A549 (cell line): Measurements from ENCODE around the gene TCL1A. TPM values are rescaled to one million over a fixed set of nuclear protein-coding genes. Genes with fewer than 3 reads are reported as not detected.
"Not testable (repeated sequence)": the region's sequence is repeated elsewhere in the genome, so short reads cannot be mapped to it uniquely, and the experiment has no call there.

ENCODE experiments used
- ATAC-seq, 2 experiments: fragments of 200-7000 bp in 1 of 2; fragments of >200 bp in 1 of 2; cut with Nextera tagmentation in 1 of 2; cut with Tn5 transposase in 1 of 2; 3 replicates each; pipeline versions ENCODE4 v1.8.0 to v1.9.1; 2018 to 2020; ENCODE audit warnings: mild to moderate bottlenecking in 1 of 2, moderate library complexity in 1 of 2
- CTCF ChIA-PET: fragments of 300-600 bp; sonication (Branson Sonifier 250); formaldehyde crosslinking; extraction: SDS; loops from one replicate; lab custom pipeline; 2021; ENCODE audit warnings: antibody characterized with exemption, inconsistent platforms; lab: Yijun Ruan, JAX
- POLR2A ChIA-PET: fragments of 350-600 bp; formaldehyde crosslinking; extraction: SDS; loops from one replicate; lab custom pipeline; 2021; ENCODE audit warnings: antibody characterized with exemption, inconsistent platforms; lab: Yijun Ruan, JAX
- DNase-seq, 2 experiments: peaks; one replicate each; pipeline versions ENCODE4 v3.0.0 to v3.0.0-alpha.2; 2011 to 2016; ENCODE audit warnings: low read depth in 1 of 2, low spot score in 1 of 2
- FAIRE-seq: peaks from 2 replicates; lab custom pipeline; 2011; peaks lifted over from hg19 to GRCh38; lab: Jason Lieb, UNC
- H3K27ac ChIP-seq, 2 experiments: fragments of >200 bp; sonication (Bioruptor Twin); formaldehyde crosslinking; 3 replicates each; pipeline ENCODE4 v1.5.1; 2016 to 2017
- H3K4me1 ChIP-seq: fragments of >200 bp; sonication (Bioruptor Twin); formaldehyde crosslinking; 3 replicates; pipeline ENCODE4 v1.6.1; 2016
- H3K4me2 ChIP-seq: fragments of >200 bp; sonication (Bioruptor Twin); formaldehyde crosslinking; 3 replicates; pipeline ENCODE4 v1.6.1; 2016
- H3K4me3 ChIP-seq: fragments of >200 bp; sonication (Bioruptor Twin); formaldehyde crosslinking; 3 replicates; pipeline ENCODE4 v1.5.1; 2016
- H3K9me3 ChIP-seq: fragments of >200 bp; sonication (Bioruptor Twin); formaldehyde crosslinking; 3 replicates; pipeline ENCODE4 v1.6.1; 2016
- BHLHE40 ChIP-seq: IDR thresholded peaks from 2 replicates; pipeline ENCODE4 v1.6.1; 2012; ENCODE audit warnings: low read depth, low read length, inconsistent platforms
- CBX2 ChIP-seq: fragments of 200-600 bp; sonication (generic); IDR thresholded peaks from 2 replicates; pipeline ENCODE4 v1.6.1; 2016; ENCODE audit warnings: low read depth, mild to moderate bottlenecking, borderline replicate concordance
- FOSB ChIP-seq: fragments of 250-450 bp; sonication (Bioruptor Pico); IDR thresholded peaks from 2 replicates; pipeline ENCODE4 v1.5.0; 2020; ENCODE audit warnings: mild to moderate bottlenecking, moderate library complexity
- HOXB5 ChIP-seq: fragments of 250-450 bp; sonication (Bioruptor Pico); IDR thresholded peaks from 2 replicates; pipeline ENCODE4 v1.5.0; 2020; ENCODE audit warnings: mild to moderate bottlenecking, moderate library complexity
- MAFK ChIP-seq: fragments of 450-650 bp; IDR thresholded peaks from 2 replicates; pipeline ENCODE4 v1.6.1; 2014; ENCODE audit not compliant: partially characterized antibody
- NR3C1 ChIP-seq: fragments of >200 bp; sonication (Bioruptor Twin); formaldehyde crosslinking; IDR thresholded peaks from 3 replicates; pipeline ENCODE4 v1.6.1; 2017
- RAD21 ChIP-seq, 2 experiments: fragments of >200 bp in 1 of 2; sonication (Bioruptor Twin) in 1 of 2; formaldehyde crosslinking in 1 of 2; IDR thresholded peaks in 1 of 2; conservative IDR thresholded peaks in 1 of 2; 2 replicates in 1 of 2; 3 replicates in 1 of 2; pipeline ENCODE4 v1.6.1; 2012 to 2018; ENCODE audit warnings: inconsistent platforms in 1 of 2
- TFCP2L1 ChIP-seq: fragments of 250-450 bp; sonication (Bioruptor Pico); IDR thresholded peaks from 2 replicates; pipeline ENCODE4 v1.5.0; 2021; ENCODE audit warnings: mild to moderate bottlenecking
- ZC3H11A ChIP-seq: fragments of 450-650 bp; IDR thresholded peaks from 2 replicates; pipeline ENCODE4 v1.6.1; 2014; ENCODE audit warnings: antibody characterized with exemption, mild to moderate bottlenecking
- ZSCAN20 ChIP-seq: fragments of 250-450 bp; sonication (Bioruptor Pico); IDR thresholded peaks from 2 replicates; pipeline ENCODE4 v1.8.0; 2022; ENCODE audit warnings: mild to moderate bottlenecking, moderate library complexity
- WGBS: methylation state at CpG from one replicate; pipeline ENCODE4 v1.1.6; 2017; ENCODE audit errors: missing lambda C conversion rate; 5-methylcytosine and 5-hydroxymethylcytosine counted together
- polyA minus RNA-seq: library from RNA; depleted of rRNA, polyadenylated mRNA; stranded (reverse); fragments of >200 nt; gene quantifications from 2 replicates; pipeline ENCODE4 v1.2.3, GENCODE V29; 2011; rRNA and poly(A)+ RNA removed
- polyA plus RNA-seq, 4 experiments: library from polyadenylated mRNA; depleted of rRNA in 3 of 4; stranded (reverse); fragments of >200 nt; fragmentation: RNase III in 1 of 4; extraction: RNeasy Plus Mini Kit Qiagen cat#74134 plus additional on column Dnase treatment in 1 of 4; gene quantifications; 2 replicates in 3 of 4; 3 replicates in 1 of 4; pipeline ENCODE4 v1.2.3, GENCODE V29; 2011 to 2017
- TF ChIP-seq, protein P1 (sequence below): IDR thresholded peaks from 2 replicates; pipeline ENCODE4 v1.6.1; 2012
- TF ChIP-seq, protein P2 (sequence below): IDR thresholded peaks from 2 replicates; pipeline ENCODE4 v1.6.1; 2012; ENCODE audit warnings: low read depth, borderline replicate concordance
- TF ChIP-seq, protein P3 (sequence below): fragments of 200-600 bp; sonication (generic); IDR thresholded peaks from 2 replicates; pipeline ENCODE4 v1.6.1; 2016; ENCODE audit warnings: antibody characterized with exemption, mild to moderate bottlenecking, moderate library complexity

Gene TCL1A, protein sequence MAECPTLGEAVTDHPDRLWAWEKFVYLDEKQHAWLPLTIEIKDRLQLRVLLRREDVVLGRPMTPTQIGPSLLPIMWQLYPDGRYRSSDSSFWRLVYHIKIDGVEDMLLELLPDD
- polyA plus RNA-seq (2011; rRNA removed) (not detected in 2 replicates), polyA plus RNA-seq (2017; fragmentation: RNase III; extraction: RNeasy Plus Mini Kit Qiagen cat#74134 plus additional on column Dnase treatment) (not detected in 3 replicates), polyA minus RNA-seq (not detected in 2 replicates)
- not detected in 2 replicates for polyA plus RNA-seq (2012; cell fraction: cytosol; rRNA removed)
- not detected in 2 replicates for polyA plus RNA-seq (2012; cell fraction: nucleus; rRNA removed)

DNA sequence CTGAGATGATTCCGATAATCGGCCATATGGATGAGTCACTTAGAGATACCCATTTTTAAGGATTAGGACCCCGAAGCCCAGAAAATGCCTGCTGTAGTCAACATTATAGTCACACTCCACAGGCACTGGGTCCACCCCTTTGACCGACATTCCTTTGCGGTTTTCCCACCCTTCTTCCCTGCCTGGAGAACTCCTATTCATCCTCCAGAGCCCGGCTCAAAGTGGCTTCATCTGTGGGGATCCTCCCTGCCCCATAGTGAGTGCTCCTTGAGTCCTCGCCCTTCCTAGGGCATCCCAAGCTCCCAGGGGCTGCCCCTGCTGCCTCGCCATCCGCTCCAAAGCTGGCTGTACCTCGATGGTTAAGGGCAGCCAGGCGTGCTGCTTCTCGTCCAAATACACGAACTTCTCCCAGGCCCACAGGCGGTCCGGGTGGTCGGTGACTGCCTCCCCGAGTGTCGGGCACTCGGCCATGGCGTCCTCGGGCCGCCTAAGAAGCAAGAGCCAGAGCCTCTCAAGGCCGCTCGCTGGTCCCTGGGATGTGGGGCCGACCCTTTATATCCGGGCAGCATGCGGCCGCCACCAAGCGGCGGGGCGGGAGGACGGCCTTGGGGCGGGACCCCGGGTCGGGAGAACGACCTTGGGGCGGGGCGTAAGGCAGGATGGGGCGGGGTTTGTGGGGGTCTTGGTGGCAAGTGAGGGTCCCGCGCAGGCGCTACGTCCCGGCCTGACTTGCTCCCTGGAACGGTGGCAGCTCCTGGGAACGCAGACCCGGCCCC, at the start of gene TCL1A:
TCL1A (minus strand) TSS at position 530 of the 776 bp plus-strand sequence; CDS start at position 471, 59 bp downstream.
- no peak within 1 kb of the TSS for H3K4me2 ChIP-seq
- TF ChIP-seq BHLHE40 (no peak), TFCP2L1 (CRISPR knock-in tag) (no peak), NR3C1 (no peak), RAD21 (conservative IDR thresholded peaks at IDR 0.05 in 1 of 2, IDR thresholded peaks at IDR 0.05 in 1 of 2) (no peak), HOXB5 (CRISPR knock-in tag) (no peak)
- TF ChIP-seq, protein P1, sequence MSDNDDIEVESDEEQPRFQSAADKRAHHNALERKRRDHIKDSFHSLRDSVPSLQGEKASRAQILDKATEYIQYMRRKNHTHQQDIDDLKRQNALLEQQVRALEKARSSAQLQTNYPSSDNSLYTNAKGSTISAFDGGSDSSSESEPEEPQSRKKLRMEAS: no peak
- TF ChIP-seq, protein P2, sequence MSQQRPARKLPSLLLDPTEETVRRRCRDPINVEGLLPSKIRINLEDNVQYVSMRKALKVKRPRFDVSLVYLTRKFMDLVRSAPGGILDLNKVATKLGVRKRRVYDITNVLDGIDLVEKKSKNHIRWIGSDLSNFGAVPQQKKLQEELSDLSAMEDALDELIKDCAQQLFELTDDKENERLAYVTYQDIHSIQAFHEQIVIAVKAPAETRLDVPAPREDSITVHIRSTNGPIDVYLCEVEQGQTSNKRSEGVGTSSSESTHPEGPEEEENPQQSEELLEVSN: no peak
- TF ChIP-seq, protein P3, sequence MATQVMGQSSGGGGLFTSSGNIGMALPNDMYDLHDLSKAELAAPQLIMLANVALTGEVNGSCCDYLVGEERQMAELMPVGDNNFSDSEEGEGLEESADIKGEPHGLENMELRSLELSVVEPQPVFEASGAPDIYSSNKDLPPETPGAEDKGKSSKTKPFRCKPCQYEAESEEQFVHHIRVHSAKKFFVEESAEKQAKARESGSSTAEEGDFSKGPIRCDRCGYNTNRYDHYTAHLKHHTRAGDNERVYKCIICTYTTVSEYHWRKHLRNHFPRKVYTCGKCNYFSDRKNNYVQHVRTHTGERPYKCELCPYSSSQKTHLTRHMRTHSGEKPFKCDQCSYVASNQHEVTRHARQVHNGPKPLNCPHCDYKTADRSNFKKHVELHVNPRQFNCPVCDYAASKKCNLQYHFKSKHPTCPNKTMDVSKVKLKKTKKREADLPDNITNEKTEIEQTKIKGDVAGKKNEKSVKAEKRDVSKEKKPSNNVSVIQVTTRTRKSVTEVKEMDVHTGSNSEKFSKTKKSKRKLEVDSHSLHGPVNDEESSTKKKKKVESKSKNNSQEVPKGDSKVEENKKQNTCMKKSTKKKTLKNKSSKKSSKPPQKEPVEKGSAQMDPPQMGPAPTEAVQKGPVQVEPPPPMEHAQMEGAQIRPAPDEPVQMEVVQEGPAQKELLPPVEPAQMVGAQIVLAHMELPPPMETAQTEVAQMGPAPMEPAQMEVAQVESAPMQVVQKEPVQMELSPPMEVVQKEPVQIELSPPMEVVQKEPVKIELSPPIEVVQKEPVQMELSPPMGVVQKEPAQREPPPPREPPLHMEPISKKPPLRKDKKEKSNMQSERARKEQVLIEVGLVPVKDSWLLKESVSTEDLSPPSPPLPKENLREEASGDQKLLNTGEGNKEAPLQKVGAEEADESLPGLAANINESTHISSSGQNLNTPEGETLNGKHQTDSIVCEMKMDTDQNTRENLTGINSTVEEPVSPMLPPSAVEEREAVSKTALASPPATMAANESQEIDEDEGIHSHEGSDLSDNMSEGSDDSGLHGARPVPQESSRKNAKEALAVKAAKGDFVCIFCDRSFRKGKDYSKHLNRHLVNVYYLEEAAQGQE: no peak
- TF ChIP-seq, all 56 proteins: peak for 0
- CTCF ChIA-PET: no interaction called here
- no peak within 1 kb of the TSS for H3K27ac ChIP-seq
- no peaks in the 10 kb centered on the region for H3K9me3 ChIP-seq
- no peaks in the 10 kb centered on the region for H3K4me1 ChIP-seq
- no peak within 1 kb of the TSS for H3K4me3 ChIP-seq
- DNase-seq (no peak), FAIRE-seq (no peak), ATAC-seq (no peak)
- WGBS: 56% methylated on average over 23 of the region's 47 CpGs
- POLR2A ChIA-PET: no interaction called here

DNA sequence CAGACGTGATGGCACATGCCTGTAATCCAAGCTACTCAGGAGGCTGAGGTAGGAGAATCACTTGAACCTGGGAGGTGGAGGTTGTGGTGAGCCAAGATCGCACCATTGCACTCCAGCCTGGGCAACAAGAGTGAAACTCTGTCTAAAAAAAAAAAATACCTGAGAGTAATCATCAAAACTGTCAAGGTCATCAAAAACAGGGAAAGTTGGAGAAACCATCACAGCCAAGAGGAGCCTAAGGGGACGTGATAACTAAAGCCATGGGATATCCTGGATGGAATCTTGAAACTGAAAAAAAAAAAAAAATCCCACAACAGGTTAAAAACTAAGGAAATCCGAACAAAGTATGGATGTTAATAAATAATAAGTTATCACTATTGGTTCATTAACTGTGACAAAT, 49.1 kb upstream of the TCL1A start:
- FAIRE-seq, H3K27ac ChIP-seq, ATAC-seq, H3K9me3 ChIP-seq, H3K4me1 ChIP-seq, H3K4me2 ChIP-seq, POLR2A ChIA-PET, DNase-seq, H3K4me3 ChIP-seq: not testable (repeated sequence)
- CTCF ChIA-PET: interaction anchor here (0.6 to 1.2 kb wide), 2 partner anchors 11 to 201 kb away, joined by 4 read pairs; no protein-coding TSS in a partner anchor
- TF ChIP-seq MAFK: peak; percentile 68
- WGBS: 12% methylated on average over 4 of the region's 4 CpGs

DNA sequence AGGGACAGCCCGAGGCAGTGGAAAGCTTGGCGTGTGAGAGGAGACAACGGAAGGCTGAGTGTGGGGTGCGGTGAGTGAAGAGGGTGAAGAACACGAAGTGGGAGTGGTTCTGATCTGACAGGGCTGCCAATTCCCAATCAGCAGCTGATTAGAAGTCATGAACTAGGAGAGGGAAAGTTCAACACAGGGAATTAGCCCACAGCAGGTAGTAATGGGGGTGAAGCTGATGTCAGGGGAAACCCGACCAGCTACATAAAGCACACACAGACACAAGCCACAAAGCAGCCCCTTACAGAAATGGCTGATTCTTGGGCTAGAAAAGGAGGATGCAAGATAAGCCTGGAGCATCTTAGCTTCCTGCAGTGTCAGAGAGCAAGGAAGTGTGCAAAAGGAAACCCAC, 47.5 kb upstream of the TCL1A start:
- ChIA-PET POLR2A (no interaction called here), CTCF (interaction anchor here (1.0 to 8.2 kb wide), 4 partner anchors 10 to 198 kb away, joined by 3 to 48 read pairs (median 3); no protein-coding TSS in a partner anchor)
- FAIRE-seq (no peak), ATAC-seq (no peak), DNase-seq (no peak)
- Histone ChIP-seq H3K27ac (no peak overlapping the region), H3K4me2 (no peak overlapping the region), H3K4me1 (no peaks in the 10 kb centered on the region), H3K4me3 (no peak overlapping the region), H3K9me3 (no peaks in the 10 kb centered on the region)
- TF ChIP-seq ZC3H11A (no peak), CBX2 (no peak), FOSB (CRISPR knock-in tag) (no peak), ZSCAN20 (CRISPR knock-in tag) (no peak)
- WGBS: 19% methylated on average over 6 of the region's 6 CpGs
